Measurements from ENCODE around the gene TSPAN33. TPM values are rescaled to one million over a fixed set of nuclear protein-coding genes. Genes with fewer than 3 reads are reported as not detected.

Gene TSPAN33
- total RNA-seq, 1 experiment from 2014 or later, result 1.6 TPM

- no peaks in the 10 kb centered on the region for H3K36me3 ChIP-seq (ENCODE audit: insufficient read depth, low read length, poor library complexity, severe bottlenecking)
- no peaks in the 10 kb centered on the region for H3K4me1 ChIP-seq (ENCODE audit: insufficient read depth, low read length, poor library complexity, severe bottlenecking)
- no peak overlapping the region for H3K4me3 ChIP-seq (ENCODE audit: low read depth, low read length, poor library complexity, severe bottlenecking)
- no peaks in the 10 kb centered on the region for H3K9me3 ChIP-seq (ENCODE audit: low read depth, low read length, poor library complexity, severe bottlenecking)
- BruUV-seq (replicated peaks), result no TSS peak
- H3K27me3 ChIP-seq (replicated peaks; ENCODE audit: insufficient read depth, low read depth, low read length, poor library complexity), result no peaks in the 10 kb centered on the region
- no peak for DNase-seq (ENCODE audit: low spot score)
- no peak for TF ChIP-seq CTCF (conservative IDR thresholded peaks at IDR 0.05; ENCODE audit: low read depth, low read length)
- TF ChIP-seq EZH2 (IDR thresholded peaks at IDR 0.05; ENCODE audit: borderline replicate concordance, low read depth, low read length, poor library complexity, severe bottlenecking), result no peak
- ChIA-PET CTCF (no interaction called here), POLR2A (ENCODE audit: low non-redundant PET) (no interaction called here)
- no peak overlapping the region for H3K27ac ChIP-seq (ENCODE audit: low read depth, low read length, poor library complexity, severe bottlenecking)
- intact Hi-C loops (cut with micrococcal nuclease; ENCODE audit: unreplicated experiment), result no loop called here
Measured at GRCh38 chr7:129126314-129126713, 18.2 kb upstream of the TSPAN33 start.

DNA sequence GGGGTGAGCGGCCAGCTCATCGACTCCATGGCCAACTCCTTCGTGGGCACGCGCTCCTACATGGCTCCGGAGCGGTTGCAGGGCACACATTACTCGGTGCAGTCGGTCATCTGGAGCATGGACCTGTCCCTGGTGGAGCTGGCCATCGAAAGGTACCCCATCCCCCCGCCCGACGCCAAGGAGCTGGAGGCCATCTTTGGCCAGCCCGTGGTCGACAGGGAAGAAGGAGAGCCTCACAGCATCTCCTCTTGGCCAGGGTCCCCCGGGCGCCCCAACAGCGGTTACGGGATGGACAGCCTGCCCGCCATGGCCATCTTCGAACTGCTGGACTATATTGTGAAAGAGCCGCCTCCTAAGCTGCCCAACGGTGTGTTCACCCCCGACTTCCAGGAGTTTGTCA, 17.4 kb upstream of the TSPAN33 start:
- no peak for DNase-seq (ENCODE audit: low spot score)
- POLR2A ChIA-PET (ENCODE audit: low non-redundant PET), result no interaction called here
- H3K4me1 ChIP-seq (ENCODE audit: insufficient read depth, low read length, poor library complexity, severe bottlenecking), result no peaks in the 10 kb centered on the region
- intact Hi-C loops (cut with micrococcal nuclease; ENCODE audit: unreplicated experiment), result no loop called here
- H3K27ac ChIP-seq (ENCODE audit: low read depth, low read length, poor library complexity, severe bottlenecking), result no peak overlapping the region
- CTCF ChIA-PET, result no interaction called here
- TF ChIP-seq EZH2 (IDR thresholded peaks at IDR 0.05; ENCODE audit: borderline replicate concordance, low read depth, low read length, poor library complexity, severe bottlenecking), result no peak
- no peak for TF ChIP-seq CTCF (conservative IDR thresholded peaks at IDR 0.05; ENCODE audit: low read depth, low read length)
- H3K4me3 ChIP-seq (ENCODE audit: low read depth, low read length, poor library complexity, severe bottlenecking), result no peak overlapping the region
- no peaks in the 10 kb centered on the region for H3K36me3 ChIP-seq (ENCODE audit: insufficient read depth, low read length, poor library complexity, severe bottlenecking)
- H3K27me3 ChIP-seq (replicated peaks; ENCODE audit: insufficient read depth, low read depth, low read length, poor library complexity), result no peaks in the 10 kb centered on the region
- H3K9me3 ChIP-seq (ENCODE audit: low read depth, low read length, poor library complexity, severe bottlenecking), result no peaks in the 10 kb centered on the region
- BruUV-seq (replicated peaks), result no TSS peak

DNA sequence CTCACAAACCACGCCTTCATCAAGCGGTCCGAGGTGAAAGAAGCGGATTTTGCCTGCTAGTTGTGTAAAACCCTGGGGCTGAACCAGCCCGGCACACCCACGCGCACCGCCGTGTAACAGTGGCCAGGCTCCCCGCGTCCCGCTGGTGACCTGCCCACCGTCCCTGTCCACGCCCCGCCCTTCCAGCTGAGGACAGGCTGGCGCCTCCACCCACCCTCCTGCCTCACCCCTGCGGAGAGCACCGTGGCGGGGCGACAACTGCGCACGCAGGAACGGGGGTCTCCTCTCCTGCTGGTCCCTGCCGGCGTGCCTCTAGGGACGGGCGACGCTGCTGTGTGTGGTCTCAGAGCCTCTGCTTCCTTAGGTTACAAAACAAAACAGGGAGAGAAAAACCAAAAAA, 16.9 kb upstream of the TSPAN33 start:
- Histone ChIP-seq H3K4me3 (ENCODE audit: low read depth, low read length, poor library complexity, severe bottlenecking) (no peak overlapping the region), H3K9me3 (ENCODE audit: low read depth, low read length, poor library complexity, severe bottlenecking) (no peaks in the 10 kb centered on the region), H3K36me3 (ENCODE audit: insufficient read depth, low read length, poor library complexity, severe bottlenecking) (no peaks in the 10 kb centered on the region), H3K27ac (ENCODE audit: low read depth, low read length, poor library complexity, severe bottlenecking) (no peak overlapping the region), H3K4me1 (ENCODE audit: insufficient read depth, low read length, poor library complexity, severe bottlenecking) (no peaks in the 10 kb centered on the region), H3K27me3 (replicated peaks; ENCODE audit: insufficient read depth, low read depth, low read length, poor library complexity) (no peaks in the 10 kb centered on the region)
- intact Hi-C loops (cut with micrococcal nuclease; ENCODE audit: unreplicated experiment), result no loop called here
- no TSS peak for BruUV-seq (replicated peaks)
- TF ChIP-seq CTCF (conservative IDR thresholded peaks at IDR 0.05; ENCODE audit: low read depth, low read length) (no peak), EZH2 (IDR thresholded peaks at IDR 0.05; ENCODE audit: borderline replicate concordance, low read depth, low read length, poor library complexity, severe bottlenecking) (no peak)
- POLR2A ChIA-PET (ENCODE audit: low non-redundant PET), result no interaction called here
- CTCF ChIA-PET, result no interaction called here
- no peak for DNase-seq (ENCODE audit: low spot score)
